ELF-1 (cell line): ENCODE measurements around the gene TMEM184C.

Source experiments
- DNase-seq: peaks from one replicate; pipeline ENCODE4 v3.0.0-alpha.2; 2016; ENCODE audit warnings: low read depth, low spot score

Gene TMEM184C

GRCh38 chr4:147599206-147599605 is 18.0 kb upstream of the TMEM184C start:
- no peak for DNase-seq

DNA sequence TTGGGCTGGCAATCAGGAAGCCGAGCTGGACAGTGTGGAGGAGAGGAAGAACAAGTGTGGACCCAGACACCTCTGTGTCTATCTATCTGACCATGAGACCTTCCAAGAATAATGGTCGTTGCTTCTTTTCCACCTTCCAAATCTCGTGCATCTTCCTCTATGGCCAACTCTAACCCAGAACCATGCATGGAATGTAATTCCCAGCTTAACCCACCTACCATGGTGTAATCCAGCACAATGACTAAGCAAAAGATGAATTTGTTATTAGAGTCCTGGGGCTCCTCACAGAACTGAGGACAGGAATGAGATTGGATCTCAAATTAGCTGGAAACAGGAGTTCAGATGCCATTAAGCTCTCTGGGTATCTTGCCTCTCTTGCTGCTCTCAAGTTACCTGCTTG is 17.4 kb upstream of the TMEM184C start:
- DNase-seq = no peak

DNA sequence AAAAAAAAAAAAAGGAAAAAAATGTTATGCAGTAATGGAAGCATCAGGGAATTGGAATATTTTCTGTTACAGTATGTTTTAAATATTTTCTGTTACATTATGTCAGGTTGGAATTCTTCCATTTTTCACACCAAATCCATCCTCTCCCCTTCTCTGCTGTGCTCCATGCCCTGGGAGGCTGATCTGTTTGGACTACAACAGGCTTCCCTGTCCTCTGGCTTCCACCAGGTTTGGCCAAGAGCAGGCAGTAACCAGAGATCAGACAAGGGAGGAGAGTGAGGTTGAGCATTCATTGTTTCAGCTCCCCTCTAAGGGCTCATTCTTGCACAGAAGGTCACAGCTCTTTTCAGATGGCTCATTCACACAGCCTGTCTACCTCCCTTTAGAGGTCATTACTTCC is 11.7 kb upstream of the TMEM184C start:
- no peak for DNase-seq

- no peak for DNase-seq
These were observed 9.7 kb upstream of the TMEM184C start for GRCh38 chr4:147607471-147607870.

DNA sequence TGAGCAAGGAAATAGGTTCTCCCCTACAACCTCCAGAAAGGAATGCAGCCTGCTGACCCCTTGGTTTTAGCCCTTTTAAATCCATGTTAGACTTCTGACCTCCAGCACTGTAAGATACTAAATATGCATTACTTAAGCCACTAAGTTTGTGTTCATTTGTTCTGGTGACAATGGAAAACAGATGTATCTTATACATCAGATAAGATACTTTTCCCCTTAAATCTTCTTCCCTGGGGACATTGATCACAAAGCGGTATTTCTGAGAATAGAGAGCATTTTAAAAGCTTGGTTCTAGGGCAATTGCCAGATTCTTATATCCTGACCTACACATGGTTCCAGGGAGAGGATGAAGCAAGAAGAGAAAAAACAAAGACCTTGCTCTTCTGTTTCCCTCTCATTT is 6.5 kb upstream of the TMEM184C start:
- no peak for DNase-seq

- no peak for DNase-seq
These were observed 386 bp upstream of the TMEM184C start for GRCh38 chr4:147616849-147617172.

DNA sequence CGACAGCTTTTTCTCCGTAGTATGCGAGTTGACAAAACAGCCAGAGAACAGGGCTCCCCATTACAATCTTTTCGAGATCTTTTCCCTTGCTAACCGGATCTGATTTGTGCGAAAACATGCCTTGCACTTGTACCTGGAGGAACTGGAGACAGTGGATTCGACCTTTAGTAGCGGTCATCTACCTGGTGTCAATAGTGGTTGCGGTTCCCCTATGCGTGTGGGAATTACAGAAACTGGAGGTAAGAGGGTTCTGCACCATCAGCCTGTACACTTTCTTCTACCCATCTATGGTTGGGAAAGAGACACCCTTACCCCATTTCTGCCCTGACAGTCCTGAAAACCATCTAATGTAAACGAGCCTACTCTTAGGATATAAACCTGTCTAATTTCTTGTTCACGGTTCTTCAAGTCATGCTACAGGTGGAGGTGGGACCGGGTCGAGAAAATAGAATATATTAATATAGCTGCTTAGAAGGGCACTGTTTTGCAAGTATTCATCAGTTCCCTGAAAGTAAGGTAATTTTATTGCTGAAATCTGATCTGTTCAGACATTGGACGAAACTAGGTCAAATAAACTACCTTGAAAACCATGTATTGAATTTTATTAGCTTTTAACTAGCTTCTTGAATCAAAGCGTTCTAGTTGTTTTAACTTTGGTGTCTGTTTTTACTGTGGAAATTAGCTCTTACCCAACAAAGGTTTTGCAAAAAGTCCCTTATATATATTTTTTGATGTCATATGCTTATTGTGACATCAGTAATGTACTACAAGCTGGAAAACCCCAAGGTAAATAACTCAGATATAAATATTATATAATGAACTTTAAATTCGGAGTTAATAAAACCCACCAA is 869 bp downstream of the TMEM184C start:
- no peak for DNase-seq

- no peak for DNase-seq
These were observed 3.1 kb downstream of the TMEM184C start for GRCh38 chr4:147620315-147620714.

DNA sequence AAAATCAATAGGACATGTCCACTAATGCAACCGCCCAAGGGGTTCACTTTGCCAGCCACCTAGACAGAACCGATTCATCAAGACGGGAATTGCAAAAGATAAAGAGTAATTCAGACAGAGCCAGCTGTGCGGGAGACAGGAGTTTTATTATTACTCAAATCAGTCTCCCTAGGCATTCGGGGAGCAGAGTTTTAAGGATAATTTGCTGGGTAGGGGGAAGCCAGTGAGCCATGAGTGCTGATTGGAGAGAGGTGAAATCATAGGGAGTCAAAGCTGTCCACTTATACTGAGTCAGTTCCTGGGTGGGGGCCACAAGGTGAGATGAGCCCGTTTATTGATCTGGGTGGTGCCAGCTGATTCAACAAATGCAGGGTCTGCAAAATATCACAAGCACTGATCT is 8.5 kb downstream of the TMEM184C start:
- no peak for DNase-seq

- no peak for DNase-seq
These were observed 9.7 kb downstream of the TMEM184C start for GRCh38 chr4:147626903-147627302.

DNA sequence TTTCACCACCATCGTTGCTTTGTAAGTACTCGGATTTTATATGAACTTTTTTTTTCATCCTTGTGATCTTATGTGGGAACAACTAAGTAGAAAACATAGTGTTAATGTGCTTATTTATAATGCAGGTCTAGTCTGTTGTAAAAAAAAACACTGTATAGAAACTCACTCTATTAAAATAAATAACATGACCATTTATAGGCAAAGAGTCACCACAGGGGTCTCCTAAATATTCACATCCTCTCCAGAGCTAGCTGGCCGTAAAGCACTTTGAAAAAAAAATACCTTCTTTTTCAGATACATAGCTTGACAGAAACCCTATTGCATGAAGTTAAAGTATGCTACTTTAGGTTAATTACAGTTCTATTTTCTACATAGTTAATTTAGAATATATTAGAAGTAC is 11.2 kb downstream of the TMEM184C start:
- no peak for DNase-seq

- DNase-seq = no peak
These were observed 12.9 kb downstream of the TMEM184C start for GRCh38 chr4:147629783-147630730.

GRCh38 chr4:147633113-147633512 is 15.9 kb downstream of the TMEM184C start:
- DNase-seq = no peak

DNA sequence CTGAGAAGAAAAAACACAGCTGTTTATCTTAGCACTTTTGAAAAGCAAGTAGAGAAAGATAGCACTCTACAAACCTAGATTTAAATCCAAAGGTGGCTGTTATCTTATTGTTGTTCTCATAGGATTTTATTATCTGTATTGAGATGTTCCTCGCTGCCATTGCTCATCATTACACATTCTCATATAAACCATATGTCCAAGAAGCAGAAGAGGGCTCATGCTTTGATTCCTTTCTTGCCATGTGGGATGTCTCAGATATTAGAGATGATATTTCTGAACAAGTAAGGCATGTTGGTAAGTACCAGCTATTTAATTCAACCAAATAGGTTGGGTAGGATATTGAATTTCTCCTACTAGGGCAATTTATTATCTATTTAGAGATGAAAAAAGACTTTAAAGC is 16.4 kb downstream of the TMEM184C start:
- DNase-seq = no peak

DNA sequence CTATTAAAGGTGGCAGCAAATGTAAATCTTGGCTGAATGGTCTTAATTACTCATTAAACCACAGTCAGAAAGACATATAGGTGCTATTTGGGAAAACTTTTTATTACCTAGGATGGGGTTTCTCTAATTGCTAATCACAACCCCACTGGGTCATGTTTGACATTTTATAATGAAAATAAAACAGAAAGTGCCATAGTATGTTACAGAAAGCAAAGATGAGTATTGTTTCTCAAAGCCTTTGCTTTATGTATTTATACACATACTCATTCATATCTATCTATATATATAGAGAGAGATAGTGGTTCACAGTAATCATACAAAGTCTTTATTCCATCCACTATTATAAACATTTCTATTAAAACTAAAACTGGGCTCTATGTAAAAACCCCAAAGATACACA is 18.2 kb downstream of the TMEM184C start:
- DNase-seq = no peak

DNA sequence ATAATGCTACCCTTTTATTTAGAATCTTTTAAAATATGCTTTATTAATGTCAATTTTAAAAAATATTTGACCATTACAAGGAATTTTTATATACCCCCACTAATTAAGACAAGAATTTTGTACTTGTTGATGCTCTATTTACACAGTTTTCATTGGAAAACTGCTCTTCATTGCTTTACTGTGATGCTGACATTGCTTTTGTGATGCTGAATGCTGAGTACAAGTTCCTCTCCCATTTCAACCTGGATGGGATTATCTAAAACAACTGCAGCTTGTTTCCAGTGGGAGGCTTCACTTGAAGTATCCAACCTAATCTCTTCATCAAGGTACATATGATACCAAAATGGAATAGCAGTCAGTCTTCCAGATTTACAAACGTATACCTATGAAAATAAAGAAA is 21.2 kb downstream of the TMEM184C start:
- DNase-seq = no peak

- no peak for DNase-seq
These were observed 21.7 kb downstream of the TMEM184C start for GRCh38 chr4:147638942-147639341.

DNA sequence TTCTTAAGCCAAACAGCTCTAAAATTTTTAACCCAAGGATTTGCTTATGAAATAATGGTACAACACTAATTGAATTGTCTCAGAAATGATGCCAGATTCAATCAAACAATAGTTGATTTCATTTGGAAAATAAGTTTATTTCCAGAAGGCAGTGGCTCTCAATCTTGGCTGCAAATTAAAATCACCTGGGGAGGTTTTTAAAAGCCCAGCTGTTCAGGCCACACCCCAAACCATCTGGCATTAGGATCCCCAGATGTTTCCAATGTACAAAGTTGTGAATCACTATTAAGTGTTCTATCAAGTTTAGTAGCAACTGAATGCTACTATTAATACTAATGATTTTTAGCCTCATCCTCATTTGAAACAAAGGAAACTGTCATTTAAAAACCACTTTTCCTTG is 22.2 kb downstream of the TMEM184C start:
- DNase-seq = no peak

DNA sequence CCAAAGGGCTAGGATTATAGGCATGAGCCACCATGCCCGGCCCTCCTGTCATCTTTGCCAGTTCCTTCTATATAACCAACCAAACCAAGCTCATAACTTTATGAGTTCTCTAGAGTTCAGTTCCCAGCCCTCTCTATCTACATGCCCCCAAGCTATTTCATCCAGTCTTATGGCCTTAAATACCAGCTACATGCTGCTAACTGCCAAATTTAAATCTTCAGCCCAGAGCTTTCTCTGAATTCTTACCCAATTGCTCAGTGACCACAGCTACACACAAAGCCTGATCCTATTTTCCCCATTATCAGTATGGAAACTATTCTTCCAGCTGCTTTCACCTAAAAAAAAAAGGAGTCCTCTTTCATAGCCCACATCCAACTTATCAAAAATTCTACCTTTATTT is 23.1 kb downstream of the TMEM184C start:
- no peak for DNase-seq

DNA sequence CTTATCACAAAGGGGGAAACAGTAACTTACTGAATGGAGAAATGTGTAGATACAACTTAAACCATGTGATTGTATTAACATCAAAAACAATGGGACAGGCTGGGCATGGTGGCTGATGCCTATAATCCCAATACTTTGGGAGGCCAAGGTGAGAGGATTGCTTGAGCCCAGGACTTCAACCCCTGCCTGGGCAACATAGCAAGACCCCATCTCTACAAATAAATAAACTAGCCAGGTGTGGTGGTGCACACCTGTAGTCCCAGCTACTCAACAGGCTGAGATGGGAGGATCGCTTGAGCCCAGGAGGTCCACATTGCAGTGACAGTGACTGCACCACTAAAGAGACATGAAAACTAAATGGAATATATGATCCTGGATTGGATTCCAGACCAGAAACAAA is 26.4 kb downstream of the TMEM184C start:
- DNase-seq = no peak

- DNase-seq = no peak
These were observed 27.3 kb downstream of the TMEM184C start for GRCh38 chr4:147644471-147644870.

DNA sequence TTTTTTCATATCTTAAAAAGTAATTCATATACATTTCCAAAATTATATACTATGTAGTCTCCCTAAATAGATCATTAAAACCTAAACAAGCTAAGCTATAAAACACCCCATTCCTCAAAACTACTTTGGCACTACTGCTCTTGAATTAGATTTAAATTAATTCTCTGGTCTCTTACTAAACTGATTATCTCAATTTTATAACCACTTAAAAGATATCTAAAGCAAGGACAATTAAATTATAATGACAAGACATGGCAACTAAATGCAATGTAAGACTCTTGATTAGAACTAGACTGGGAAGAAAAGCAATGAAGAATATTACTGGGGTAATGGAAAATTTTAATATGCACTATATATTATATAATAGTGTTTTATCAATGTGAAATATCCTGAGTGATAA is 27.9 kb downstream of the TMEM184C start:
- DNase-seq = no peak

DNA sequence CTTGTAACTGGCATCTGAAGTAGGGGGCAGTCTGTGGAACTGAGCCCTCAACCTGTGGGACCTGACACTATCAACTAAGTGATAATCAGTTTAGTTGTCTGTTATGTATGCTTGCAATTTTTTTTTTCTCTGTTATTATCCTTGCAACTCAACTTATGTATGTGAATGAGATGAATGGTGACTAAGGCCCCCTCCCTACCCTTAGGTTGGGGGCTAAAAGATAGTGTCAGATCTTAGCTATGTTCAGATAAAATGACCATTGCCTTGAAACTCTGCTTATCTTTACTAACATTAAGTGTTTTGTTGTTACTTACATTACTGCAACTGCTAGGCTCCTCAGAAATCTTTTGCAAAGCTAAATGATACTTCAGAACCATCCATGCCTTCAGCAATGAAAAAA is 31.5 kb downstream of the TMEM184C start:
- no peak for DNase-seq
